Right lobe of liver (tissue), 6 donors: Measurements from ENCODE around the gene USF3. TPM values are rescaled to one million over a fixed set of nuclear protein-coding genes. Genes with fewer than 3 reads are reported as not detected.

Experiments used
- ATAC-seq, 4 donors: fragments of 200-7000 bp; cut with Tn5 transposase; one replicate each; pipeline ENCODE4 v1.9.1; 2020; ENCODE audit warnings: mild to moderate bottlenecking in 4 of 4, moderate library complexity in 4 of 4
- DNase-seq, 3 donors: peaks; one replicate each; pipeline ENCODE4 v3.0.0-alpha.2; 2020
- H3K27ac ChIP-seq, 3 donors: fragments of 200-600 bp; one replicate each; pipeline ENCODE4 v1.8.0; 2022
- H3K27me3 ChIP-seq, 2 donors: fragments of 200-600 bp; one replicate each; pipeline ENCODE4 v1.8.0; 2022
- H3K36me3 ChIP-seq, 4 donors: fragments of 200-600 bp; sonication (generic) in 1 of 4; one replicate each; pipeline versions ENCODE4 v1.5.1 to v1.8.0; 2017 to 2022; ENCODE audit warnings: control low read depth in 1 of 4
- H3K4me1 ChIP-seq, 4 donors: fragments of 200-600 bp; sonication (generic) in 1 of 4; one replicate each; pipeline versions ENCODE4 v1.5.1 to v1.8.0; 2017 to 2022; ENCODE audit warnings: control low read depth in 1 of 4
- H3K4me3 ChIP-seq, 3 donors: fragments of 200-600 bp; one replicate each; pipeline ENCODE4 v1.8.0; 2022
- H3K9me3 ChIP-seq, 4 donors: fragments of 200-600 bp; sonication (generic) in 1 of 4; one replicate each; pipeline versions ENCODE4 v1.5.1 to v1.8.0; 2017 to 2022; ENCODE audit warnings: control low read depth in 1 of 4
- CTCF ChIP-seq, 4 donors: fragments of 200-600 bp in 3 of 4; fragments of 450-650 bp in 1 of 4; IDR thresholded peaks; one replicate each; pipeline versions ENCODE4 v1.5.1 to v1.8.0; 2016 to 2022; ENCODE audit warnings: antibody characterized with exemption in 4 of 4, mild to moderate bottlenecking in 2 of 4
- POLR2A ChIP-seq: fragments of 450-650 bp; IDR thresholded peaks from one replicate; pipeline ENCODE4 v1.6.1; 2017; ENCODE audit warnings: antibody characterized with exemption, mild to moderate bottlenecking
- WGBS: methylation state at CpG from one replicate; pipeline ENCODE4 v1.1.6; 2018; ENCODE audit warnings: low coverage, low lambda C conversion rate; ENCODE audit not compliant: insufficient coverage; ENCODE audit errors: missing lambda C conversion rate; 5-methylcytosine and 5-hydroxymethylcytosine counted together
- intact Hi-C, 2 donors: fragments of 100-400 bp; cut with DNase I; formaldehyde crosslinking; loops; one replicate each; pipeline versions ENCODE4 v1.11.2 to v1.14.1; 2022
- total RNA-seq, 6 experiments: library from RNA; depleted of rRNA in 2 of 6; stranded (reverse); fragments of >200 nt in 2 of 6; fragmentation: NEBNext Ultra II Directional in 3 of 6; extraction: Animal tissue kit (Norgen Biotek cat#: 25700) in 3 of 6; gene quantifications; one replicate each; pipeline versions ENCODE4 v1.1.0 to v1.2.4, GENCODE V29; 2016 to 2023
- donor health status: DM: no; HTN: yes; CAD: no.
- donor health status: DM: no; HTN: no; CAD: no.
- donor health status: DM: no; HTN: no; CAD: no.
- donor health status: DM: no; HTN: yes; CAD: no.
- donor health status: DM: no; HTN: yes; CAD: no.

USF3 gene
- total RNA-seq, 6 experiments from 2014 or later: 12.1 to 20.3 (median 17.6) TPM

- Histone ChIP-seq H3K4me3 (no peak overlapping the region), H3K4me1 (no peaks in the 10 kb centered on the region), H3K36me3 (peaks cover 0 to 36% (median 20%) of the 10 kb centered on the region in 4 donors), H3K27me3 (no peaks in the 10 kb centered on the region), H3K27ac (no peak overlapping the region), H3K9me3 (no peaks in the 10 kb centered on the region)
- intact Hi-C loops: no loop called here
- 92% methylated on average over 1 of the region's 1 CpG for WGBS
- ATAC-seq (no peak), DNase-seq (no peak)
- TF ChIP-seq CTCF (IDR thresholded peaks at IDR 0.05) (no peak), POLR2A (no peak)
Observed at GRCh38 chr3:113719294-113719693, 22.9 kb upstream of the USF3 start.

GRCh38 chr3:113717818-113718217 is 21.4 kb upstream of the USF3 start:
- no peak overlapping the region for H3K4me3 ChIP-seq
- no peak for DNase-seq
- intact Hi-C loops: no loop called here
- 96% methylated on average over 3 of the region's 3 CpGs for WGBS
- no peak for ATAC-seq
- no peaks in the 10 kb centered on the region for H3K9me3 ChIP-seq
- TF ChIP-seq POLR2A: no peak
- no peak for TF ChIP-seq CTCF (IDR thresholded peaks at IDR 0.05)
- no peak overlapping the region for H3K27ac ChIP-seq
- H3K27me3 ChIP-seq: no peaks in the 10 kb centered on the region
- peaks cover 0 to 30% (median 17%) of the 10 kb centered on the region in 4 donors for H3K36me3 ChIP-seq
- no peaks in the 10 kb centered on the region for H3K4me1 ChIP-seq

- DNase-seq: no peak
- Histone ChIP-seq H3K9me3 (no peaks in the 10 kb centered on the region), H3K27me3 (no peaks in the 10 kb centered on the region), H3K4me1 (no peaks in the 10 kb centered on the region), H3K27ac (no peak overlapping the region), H3K36me3 (peaks cover 0 to 27% (median 17%) of the 10 kb centered on the region in 4 donors), H3K4me3 (no peak overlapping the region)
- intact Hi-C loops: no loop called here
- ATAC-seq: no peak
- WGBS: 97% methylated on average over 3 of the region's 3 CpGs
- TF ChIP-seq CTCF (IDR thresholded peaks at IDR 0.05) (no peak), POLR2A (no peak)
Observed at GRCh38 chr3:113717308-113717707, 20.9 kb upstream of the USF3 start.

- 67% methylated on average over 1 of the region's 1 CpG for WGBS
- ATAC-seq (no peak), DNase-seq (no peak)
- Histone ChIP-seq H3K4me1 (no peaks in the 10 kb centered on the region), H3K9me3 (no peaks in the 10 kb centered on the region), H3K27me3 (no peaks in the 10 kb centered on the region), H3K36me3 (peaks cover 0 to 4% (median 1%) of the 10 kb centered on the region in 4 donors), H3K27ac (no peak overlapping the region), H3K4me3 (no peak overlapping the region)
- intact Hi-C loops: no loop called here
- TF ChIP-seq POLR2A: no peak
- TF ChIP-seq CTCF (IDR thresholded peaks at IDR 0.05): no peak
Observed at GRCh38 chr3:113714702-113715101, 18.3 kb upstream of the USF3 start.

GRCh38 chr3:113712129-113712528 is 15.7 kb upstream of the USF3 start:
- Histone ChIP-seq H3K9me3 (no peaks in the 10 kb centered on the region), H3K4me1 (no peaks in the 10 kb centered on the region), H3K36me3 (no peaks in the 10 kb centered on the region), H3K27me3 (no peaks in the 10 kb centered on the region), H3K4me3 (no peak overlapping the region), H3K27ac (no peak overlapping the region)
- 38% methylated on average over 3 of the region's 3 CpGs for WGBS
- ATAC-seq: no peak
- no peak for DNase-seq
- no peak for TF ChIP-seq POLR2A
- no peak for TF ChIP-seq CTCF (IDR thresholded peaks at IDR 0.05)
- intact Hi-C loops: no loop called here
